ENCODE results near the gene PCDHGC4.

DNA sequence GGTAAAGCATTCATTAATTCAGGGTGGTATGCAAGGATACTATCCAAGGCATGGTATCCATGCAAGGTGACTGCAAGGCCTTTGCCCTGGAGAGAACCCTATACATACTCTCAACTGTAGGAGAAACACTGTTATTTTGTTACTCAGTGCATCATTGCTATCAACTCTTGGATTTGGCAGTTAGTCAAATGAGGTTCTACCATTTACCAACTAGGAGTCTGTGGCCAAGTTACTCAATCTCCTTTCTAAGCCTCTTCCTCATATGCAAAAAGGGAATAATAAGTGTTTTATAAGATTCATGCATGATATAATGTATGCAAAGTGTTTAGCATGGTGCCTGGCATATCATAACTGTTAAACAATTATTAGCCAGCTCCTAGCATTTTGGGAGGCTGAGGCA is 5.1 kb upstream of the PCDHGC4 start:
- TF ChIP-seq EZH2phosphoT487 (IDR thresholded peaks at IDR 0.05; ENCODE audit: low read depth, severe bottlenecking, unreplicated experiment) (no peak), EZH2 (IDR thresholded peaks at IDR 0.05; ENCODE audit: borderline replicate concordance) (no peak)
- TF ChIP-seq, protein P1, sequence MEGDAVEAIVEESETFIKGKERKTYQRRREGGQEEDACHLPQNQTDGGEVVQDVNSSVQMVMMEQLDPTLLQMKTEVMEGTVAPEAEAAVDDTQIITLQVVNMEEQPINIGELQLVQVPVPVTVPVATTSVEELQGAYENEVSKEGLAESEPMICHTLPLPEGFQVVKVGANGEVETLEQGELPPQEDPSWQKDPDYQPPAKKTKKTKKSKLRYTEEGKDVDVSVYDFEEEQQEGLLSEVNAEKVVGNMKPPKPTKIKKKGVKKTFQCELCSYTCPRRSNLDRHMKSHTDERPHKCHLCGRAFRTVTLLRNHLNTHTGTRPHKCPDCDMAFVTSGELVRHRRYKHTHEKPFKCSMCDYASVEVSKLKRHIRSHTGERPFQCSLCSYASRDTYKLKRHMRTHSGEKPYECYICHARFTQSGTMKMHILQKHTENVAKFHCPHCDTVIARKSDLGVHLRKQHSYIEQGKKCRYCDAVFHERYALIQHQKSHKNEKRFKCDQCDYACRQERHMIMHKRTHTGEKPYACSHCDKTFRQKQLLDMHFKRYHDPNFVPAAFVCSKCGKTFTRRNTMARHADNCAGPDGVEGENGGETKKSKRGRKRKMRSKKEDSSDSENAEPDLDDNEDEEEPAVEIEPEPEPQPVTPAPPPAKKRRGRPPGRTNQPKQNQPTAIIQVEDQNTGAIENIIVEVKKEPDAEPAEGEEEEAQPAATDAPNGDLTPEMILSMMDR (IDR thresholded peaks at IDR 0.05; ENCODE audit: poor library complexity) = no peak
